Upper lobe of left lung (tissue), 6 donors: ENCODE results near the gene CAV3. TPM values are rescaled to one million over a fixed set of nuclear protein-coding genes. Genes with fewer than 3 reads are reported as not detected.

Experiments
- ATAC-seq, 2 donors: fragments of 200-7000 bp; cut with Tn5 transposase; one replicate each; pipeline ENCODE4 v1.9.1; 2022; ENCODE audit warnings: mild to moderate bottlenecking in 2 of 2, moderate library complexity in 2 of 2; ENCODE audit not compliant: low FRiP score in 2 of 2
- DNase-seq, 2 donors: peaks; one replicate each; pipeline ENCODE4 v3.0.0-alpha.2; 2019 to 2020
- H3K27ac ChIP-seq, 4 donors: fragments of 200-600 bp; sonication (generic); one replicate each; pipeline ENCODE4 v1.5.1; 2016 to 2019
- H3K27me3 ChIP-seq, 4 donors: fragments of 200-600 bp; sonication (generic); one replicate each; pipeline ENCODE4 v1.5.1; 2017 to 2019
- H3K36me3 ChIP-seq, 4 donors: fragments of 200-600 bp; sonication (generic); one replicate each; pipeline ENCODE4 v1.5.1; 2016 to 2019
- H3K4me1 ChIP-seq, 4 donors: fragments of 200-600 bp; sonication (generic); one replicate each; pipeline ENCODE4 v1.5.1; 2018 to 2019
- H3K4me3 ChIP-seq, 4 donors: fragments of 200-600 bp; sonication (generic); one replicate each; pipeline ENCODE4 v1.5.1; 2017 to 2019; ENCODE audit warnings: mild to moderate bottlenecking in 2 of 4, moderate library complexity in 1 of 4
- H3K9me3 ChIP-seq, 4 donors: fragments of 200-600 bp; sonication (generic); one replicate each; pipeline ENCODE4 v1.5.1; 2018 to 2019
- EP300 ChIP-seq, 4 donors: sonication (generic); formaldehyde crosslinking; IDR thresholded peaks; one replicate each; pipeline ENCODE4 v1.5.1; 2017; ENCODE audit warnings: antibody characterized with exemption in 4 of 4, control low read depth in 2 of 4
- POLR2A ChIP-seq, 4 donors: fragments of 450-650 bp; IDR thresholded peaks; one replicate each; pipeline ENCODE4 v1.5.1; 2016 to 2017; ENCODE audit warnings: antibody characterized with exemption in 4 of 4, mild to moderate bottlenecking in 2 of 4
- POLR2AphosphoS5 ChIP-seq, 2 donors: sonication (generic); formaldehyde crosslinking; IDR thresholded peaks; one replicate each; pipeline ENCODE4 v1.5.1; 2017; ENCODE audit warnings: antibody characterized with exemption in 2 of 2
- WGBS, 2 donors: methylation state at CpG; one replicate each; pipeline ENCODE4 v1.1.5; 2017 to 2018; 5-methylcytosine and 5-hydroxymethylcytosine counted together
- total RNA-seq, 6 donors: library from RNA; depleted of rRNA in 4 of 6; stranded (reverse); fragments of >200 nt in 4 of 6; gene quantifications; one replicate each; pipeline versions ENCODE4 v1.1.0 to v1.2.1, GENCODE V29; 2016 to 2021
- TF ChIP-seq, protein P1 (sequence below), 6 experiments: fragments of 450-650 bp in 4 of 6; fragments of 200-600 bp in 2 of 6; sonication (generic) in 2 of 6; IDR thresholded peaks; one replicate each; pipeline ENCODE4 v1.5.1; 2016 to 2019; ENCODE audit warnings: antibody characterized with exemption in 6 of 6
- donor health status: DM: no; HTN: no; CAD: no; lungs with moderate emphysema.
- donor health status: DM: no; HTN: yes; CAD: no; lungs with severe emphysema.

Gene CAV3
- total RNA-seq, 6 donors from 2014 or later = 0.17 to 1.1 (median 0.73) TPM; not detected in 2

DNA sequence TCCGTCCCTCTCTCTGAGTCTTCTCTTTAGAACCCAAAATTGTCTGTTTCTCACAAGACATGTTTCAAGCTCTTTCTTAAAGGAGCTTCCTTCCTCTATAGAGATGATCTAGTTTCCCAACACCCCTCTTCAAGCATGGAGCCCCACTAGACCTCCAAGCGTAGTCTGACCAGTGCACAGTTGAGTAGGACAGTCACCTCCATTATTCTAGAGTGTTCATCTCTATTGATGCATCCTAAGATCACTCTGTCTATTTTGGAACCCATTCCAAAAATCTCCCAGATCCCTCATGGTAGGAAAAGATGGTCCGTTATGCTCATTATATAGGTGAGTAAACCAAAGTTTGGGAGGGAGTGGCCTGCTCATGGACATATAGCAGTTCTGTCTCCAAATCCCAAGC lies 4.1 kb upstream of the CAV3 start:
- ATAC-seq (no peak), DNase-seq (no peak)
- WGBS, 2 donors = 95 to 96% methylated on average over 3 of the region's 3 CpGs
- no peak overlapping the region for H3K27ac ChIP-seq
- H3K4me1 ChIP-seq = no peaks in the 10 kb centered on the region
- TF ChIP-seq POLR2AphosphoS5 (IDR thresholded peaks at IDR 0.05) (no peak), EP300 (IDR thresholded peaks at IDR 0.05) (no peak), POLR2A (IDR thresholded peaks at IDR 0.05) (no peak)
- TF ChIP-seq, protein P1, sequence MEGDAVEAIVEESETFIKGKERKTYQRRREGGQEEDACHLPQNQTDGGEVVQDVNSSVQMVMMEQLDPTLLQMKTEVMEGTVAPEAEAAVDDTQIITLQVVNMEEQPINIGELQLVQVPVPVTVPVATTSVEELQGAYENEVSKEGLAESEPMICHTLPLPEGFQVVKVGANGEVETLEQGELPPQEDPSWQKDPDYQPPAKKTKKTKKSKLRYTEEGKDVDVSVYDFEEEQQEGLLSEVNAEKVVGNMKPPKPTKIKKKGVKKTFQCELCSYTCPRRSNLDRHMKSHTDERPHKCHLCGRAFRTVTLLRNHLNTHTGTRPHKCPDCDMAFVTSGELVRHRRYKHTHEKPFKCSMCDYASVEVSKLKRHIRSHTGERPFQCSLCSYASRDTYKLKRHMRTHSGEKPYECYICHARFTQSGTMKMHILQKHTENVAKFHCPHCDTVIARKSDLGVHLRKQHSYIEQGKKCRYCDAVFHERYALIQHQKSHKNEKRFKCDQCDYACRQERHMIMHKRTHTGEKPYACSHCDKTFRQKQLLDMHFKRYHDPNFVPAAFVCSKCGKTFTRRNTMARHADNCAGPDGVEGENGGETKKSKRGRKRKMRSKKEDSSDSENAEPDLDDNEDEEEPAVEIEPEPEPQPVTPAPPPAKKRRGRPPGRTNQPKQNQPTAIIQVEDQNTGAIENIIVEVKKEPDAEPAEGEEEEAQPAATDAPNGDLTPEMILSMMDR (IDR thresholded peaks at IDR 0.05) = no peak
- no peaks in the 10 kb centered on the region for H3K36me3 ChIP-seq
- no peak overlapping the region for H3K4me3 ChIP-seq
- no peaks in the 10 kb centered on the region for H3K27me3 ChIP-seq
- H3K9me3 ChIP-seq = peaks cover 0 to 5% (median 2%) of the 10 kb centered on the region in 4 donors

DNA sequence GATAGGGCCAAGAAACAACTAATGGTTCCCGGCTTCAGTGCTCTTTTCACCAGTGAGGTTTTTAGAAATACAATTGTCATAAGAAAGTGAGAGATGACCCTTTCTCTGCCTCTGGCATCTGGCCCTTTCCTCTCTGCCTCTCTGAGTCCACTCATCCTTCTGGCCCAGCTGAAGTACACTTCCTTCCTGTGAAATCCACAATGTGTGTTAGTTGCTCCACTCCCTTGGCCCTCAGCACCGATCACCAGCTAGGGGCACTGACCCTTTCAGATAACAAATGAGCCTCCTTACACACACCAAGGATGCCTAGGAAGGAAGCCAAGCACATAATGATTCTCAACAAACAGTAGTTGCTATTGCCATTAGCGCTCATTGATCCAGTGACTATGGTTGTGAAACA lies 2.9 kb upstream of the CAV3 start:
- no peak overlapping the region for H3K27ac ChIP-seq
- TF ChIP-seq POLR2A (IDR thresholded peaks at IDR 0.05) = no peak
- TF ChIP-seq POLR2AphosphoS5 (IDR thresholded peaks at IDR 0.05) = no peak
- TF ChIP-seq, protein P1 (IDR thresholded peaks at IDR 0.05) = no peak
- no peak for TF ChIP-seq EP300 (IDR thresholded peaks at IDR 0.05)
- 46 to 49% methylated on average over 3 of the region's 3 CpGs for WGBS, 2 donors
- no peaks in the 10 kb centered on the region for H3K36me3 ChIP-seq
- no peak overlapping the region for H3K4me3 ChIP-seq
- H3K9me3 ChIP-seq = peaks cover 0 to 5% (median 2%) of the 10 kb centered on the region in 4 donors
- H3K4me1 ChIP-seq = no peaks in the 10 kb centered on the region
- DNase-seq (no peak), ATAC-seq (no peak)
- H3K27me3 ChIP-seq = no peaks in the 10 kb centered on the region

DNA sequence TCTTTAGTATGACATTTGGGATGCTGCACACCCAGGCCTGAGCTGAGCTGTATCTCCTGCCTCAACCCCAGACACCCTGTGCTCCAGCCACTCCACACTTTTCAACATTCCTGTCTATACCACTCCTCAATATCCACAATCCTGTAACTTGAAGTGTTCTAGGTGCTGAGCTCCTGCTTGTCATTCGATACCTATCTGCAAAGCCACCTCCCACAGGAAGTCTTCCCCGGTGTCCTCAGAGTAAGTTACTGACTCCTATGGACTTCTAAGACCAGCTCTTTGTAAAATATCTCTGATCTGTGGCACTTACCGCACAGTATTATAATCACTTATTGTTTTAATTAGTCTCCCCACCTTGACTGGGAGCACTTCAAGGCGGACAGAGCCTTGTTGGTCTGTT lies 1.2 kb upstream of the CAV3 start:
- Histone ChIP-seq H3K4me3 (no peak overlapping the region), H3K27ac (no peak overlapping the region), H3K27me3 (no peaks in the 10 kb centered on the region), H3K4me1 (no peaks in the 10 kb centered on the region), H3K36me3 (no peaks in the 10 kb centered on the region), H3K9me3 (no peaks in the 10 kb centered on the region)
- DNase-seq = no peak
- no peak for ATAC-seq
- TF ChIP-seq, protein P1 (IDR thresholded peaks at IDR 0.05) = no peak
- TF ChIP-seq POLR2A (IDR thresholded peaks at IDR 0.05) (no peak), POLR2AphosphoS5 (IDR thresholded peaks at IDR 0.05) (no peak)
- WGBS, 2 donors = 76 to 85% methylated on average over 4 of the region's 4 CpGs

DNA sequence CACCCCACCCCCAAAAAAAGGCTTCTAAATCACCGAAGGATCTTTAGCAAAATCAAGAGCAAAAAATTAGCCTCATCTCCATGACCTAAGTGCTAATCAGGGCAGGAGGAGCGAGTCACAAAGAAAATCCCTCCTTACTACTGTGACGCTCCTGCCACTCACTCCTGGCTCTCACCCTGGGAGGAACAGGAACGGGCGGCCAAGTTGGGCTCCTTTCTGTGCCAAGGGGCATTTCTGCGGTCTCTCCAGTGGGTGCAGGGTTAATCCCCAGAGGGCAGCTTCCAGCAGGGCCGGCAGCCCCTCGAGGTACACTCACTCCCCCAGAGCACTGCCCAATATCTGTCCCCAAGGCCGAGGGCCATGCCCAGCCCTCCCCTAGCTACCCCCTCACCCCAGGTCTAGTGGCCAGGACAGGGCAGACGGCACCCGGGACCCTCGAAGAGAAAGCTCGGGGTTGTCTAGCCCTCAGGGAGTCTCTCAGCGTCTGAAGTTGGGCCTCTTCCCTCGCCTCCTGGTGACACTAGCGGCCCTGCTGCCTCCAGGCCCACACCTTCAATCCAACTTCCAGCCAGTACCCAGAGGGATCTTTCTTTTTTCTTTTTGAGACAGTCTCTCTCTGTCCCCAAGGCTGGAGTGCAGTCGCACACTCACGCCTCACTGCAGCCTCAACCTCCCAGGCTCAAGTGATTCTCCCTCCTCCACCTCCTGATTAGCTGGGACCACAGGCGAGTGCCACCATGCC lies 706 bp downstream of the CAV3 start:
- 86 to 93% methylated on average over 14 to 19 of the region's 19 CpGs for WGBS, 2 donors
- Histone ChIP-seq H3K27me3 (no peaks in the 10 kb centered on the region), H3K9me3 (no peaks in the 10 kb centered on the region), H3K27ac (no peak overlapping the region), H3K4me3 (peak overlapping the region in 1 of 4 donors; percentile 14), H3K4me1 (no peaks in the 10 kb centered on the region), H3K36me3 (no peaks in the 10 kb centered on the region)
- DNase-seq = peak in 1 of 2 donors; percentile 45
- no peak for TF ChIP-seq EP300 (IDR thresholded peaks at IDR 0.05)
- no peak for TF ChIP-seq POLR2A (IDR thresholded peaks at IDR 0.05)
- no peak for TF ChIP-seq POLR2AphosphoS5 (IDR thresholded peaks at IDR 0.05)
- TF ChIP-seq, protein P1 (IDR thresholded peaks at IDR 0.05) = no peak
- ATAC-seq = peak in 1 of 2 donors; percentile 6

DNA sequence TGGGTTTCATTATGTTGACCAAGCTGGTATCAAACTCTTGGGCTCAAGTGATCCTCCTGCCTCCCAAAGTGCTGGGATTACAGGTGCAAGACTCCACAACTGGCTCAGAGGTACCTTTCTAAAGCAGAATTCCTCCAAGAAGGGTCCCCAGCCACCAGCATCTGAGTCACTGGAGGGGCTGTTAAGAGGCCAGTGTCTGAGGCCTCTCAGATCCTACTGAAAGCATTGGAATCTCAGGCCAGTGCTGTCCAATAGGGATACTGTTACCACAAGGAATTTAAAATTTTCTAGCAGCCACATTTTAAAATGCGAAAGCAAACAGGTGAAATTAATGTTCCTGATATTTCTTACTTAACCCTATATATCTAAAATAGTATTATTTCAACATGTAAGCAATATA lies 1.3 kb downstream of the CAV3 start:
- TF ChIP-seq POLR2A (IDR thresholded peaks at IDR 0.05) (no peak), POLR2AphosphoS5 (IDR thresholded peaks at IDR 0.05) (no peak), EP300 (IDR thresholded peaks at IDR 0.05) (no peak)
- TF ChIP-seq, protein P1 (IDR thresholded peaks at IDR 0.05) = no peak
- WGBS, 2 donors = 97 to 100% methylated on average over 1 of the region's 1 CpG
- ATAC-seq = no peak
- Histone ChIP-seq H3K27ac (no peak overlapping the region), H3K36me3 (no peaks in the 10 kb centered on the region), H3K4me3 (no peak overlapping the region), H3K27me3 (no peaks in the 10 kb centered on the region), H3K9me3 (no peaks in the 10 kb centered on the region), H3K4me1 (no peaks in the 10 kb centered on the region)
- DNase-seq = no peak
